Measurements from ENCODE around the gene SLC15A3. TPM values are rescaled to one million over a fixed set of nuclear protein-coding genes. Genes with fewer than 3 reads are reported as not detected.
A peak's percentile ranks its signal among the peaks of the same experiment; 100 is the strongest.
"Not testable (repeated sequence)": the region's sequence is repeated elsewhere in the genome, so short reads cannot be mapped to it uniquely, and the experiment has no call there.

The SLC15A3 gene
- total RNA-seq, 4 donors from 2014 or later = 4.0 to 11.5 (median 7.9) TPM

DNA sequence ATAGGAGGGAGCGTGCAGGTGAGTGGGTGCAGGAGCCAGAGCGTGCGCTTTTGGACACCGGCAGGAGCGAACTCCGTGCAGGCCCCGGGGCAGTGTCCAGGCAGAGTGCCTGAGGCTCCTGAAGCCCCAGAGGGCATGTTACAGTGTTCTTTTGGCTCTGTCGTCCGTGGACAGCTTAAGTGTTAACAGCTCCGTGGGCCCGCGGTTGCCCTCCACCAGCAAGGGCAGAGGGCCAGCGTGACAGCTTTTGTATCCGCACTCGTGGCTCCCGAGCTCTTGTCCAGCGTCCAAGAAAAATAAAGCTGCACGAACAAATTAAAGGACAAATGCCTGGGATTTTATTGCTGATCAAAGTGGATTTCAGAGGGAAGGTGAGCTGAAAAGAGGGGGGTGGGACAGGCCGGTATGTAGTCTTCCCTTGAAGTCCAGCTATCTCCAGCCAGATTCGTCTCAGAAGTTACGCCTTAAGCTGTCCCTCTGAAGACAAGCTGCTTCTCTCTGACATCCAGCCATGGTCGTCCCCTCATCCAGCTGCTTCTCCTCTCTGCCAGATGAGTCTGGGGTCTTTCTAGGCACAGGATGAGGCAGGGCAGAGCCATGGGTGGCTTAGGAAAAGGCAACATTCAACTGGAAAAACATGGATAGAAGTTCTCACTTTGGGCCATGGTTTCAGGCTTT is 39.0 kb downstream of the SLC15A3 start:
- no peak for TF ChIP-seq POLR2A (IDR thresholded peaks at IDR 0.05)
- TF ChIP-seq, protein P1, sequence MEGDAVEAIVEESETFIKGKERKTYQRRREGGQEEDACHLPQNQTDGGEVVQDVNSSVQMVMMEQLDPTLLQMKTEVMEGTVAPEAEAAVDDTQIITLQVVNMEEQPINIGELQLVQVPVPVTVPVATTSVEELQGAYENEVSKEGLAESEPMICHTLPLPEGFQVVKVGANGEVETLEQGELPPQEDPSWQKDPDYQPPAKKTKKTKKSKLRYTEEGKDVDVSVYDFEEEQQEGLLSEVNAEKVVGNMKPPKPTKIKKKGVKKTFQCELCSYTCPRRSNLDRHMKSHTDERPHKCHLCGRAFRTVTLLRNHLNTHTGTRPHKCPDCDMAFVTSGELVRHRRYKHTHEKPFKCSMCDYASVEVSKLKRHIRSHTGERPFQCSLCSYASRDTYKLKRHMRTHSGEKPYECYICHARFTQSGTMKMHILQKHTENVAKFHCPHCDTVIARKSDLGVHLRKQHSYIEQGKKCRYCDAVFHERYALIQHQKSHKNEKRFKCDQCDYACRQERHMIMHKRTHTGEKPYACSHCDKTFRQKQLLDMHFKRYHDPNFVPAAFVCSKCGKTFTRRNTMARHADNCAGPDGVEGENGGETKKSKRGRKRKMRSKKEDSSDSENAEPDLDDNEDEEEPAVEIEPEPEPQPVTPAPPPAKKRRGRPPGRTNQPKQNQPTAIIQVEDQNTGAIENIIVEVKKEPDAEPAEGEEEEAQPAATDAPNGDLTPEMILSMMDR (IDR thresholded peaks at IDR 0.05) = no peak
- Histone ChIP-seq H3K27ac (peak overlapping the region; percentile 90 to 96 (median 94)), H3K4me1 (peaks cover 27 to 55% (median 33%) of the 10 kb centered on the region in 3 donors), H3K4me3 (peak overlapping the region in 3 of 4 donors; percentile 64 to 87 (median 77)), H3K9me3 (no peaks in the 10 kb centered on the region), H3K27me3 (no peaks in the 10 kb centered on the region), H3K36me3 (no peaks in the 10 kb centered on the region)
- DNase-seq = no peak
- WGBS, 2 donors = 74 to 81% methylated on average over 9 to 22 of the region's 22 CpGs
- intact Hi-C loops (cut with DNase I) = no loop called here

DNA sequence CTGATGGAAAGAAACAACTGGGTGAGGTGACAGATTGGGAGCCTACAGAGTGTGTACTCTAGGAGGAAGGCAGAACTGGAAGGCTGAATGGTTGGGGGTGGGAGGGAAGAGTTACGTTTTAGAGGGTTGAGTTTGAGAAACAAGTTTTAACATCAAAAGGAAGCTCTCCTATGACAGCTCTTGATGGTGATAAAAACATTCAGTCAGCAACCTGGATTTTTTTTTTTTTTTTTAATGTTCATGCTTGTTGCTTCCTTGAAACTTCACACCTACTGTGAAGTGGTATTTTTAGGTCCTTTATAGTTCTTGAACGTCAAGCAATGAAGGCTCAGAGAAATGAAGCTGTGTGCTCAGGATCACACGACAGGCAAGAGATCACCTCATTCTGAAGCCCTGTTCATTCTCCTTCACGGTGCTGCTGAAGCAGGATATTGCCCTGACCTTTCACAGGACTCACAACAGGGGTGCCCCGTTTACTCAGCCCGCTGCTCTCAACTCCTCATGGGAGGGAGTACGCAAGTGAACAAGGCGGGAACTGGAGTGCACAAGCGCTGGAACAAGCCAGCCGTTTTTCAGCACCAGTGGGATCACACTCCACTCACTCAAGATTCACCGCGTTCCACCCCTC is 39.6 kb downstream of the SLC15A3 start:
- no peak for DNase-seq
- TF ChIP-seq POLR2A (IDR thresholded peaks at IDR 0.05) = no peak
- TF ChIP-seq, protein P1 (IDR thresholded peaks at IDR 0.05) = no peak

DNA sequence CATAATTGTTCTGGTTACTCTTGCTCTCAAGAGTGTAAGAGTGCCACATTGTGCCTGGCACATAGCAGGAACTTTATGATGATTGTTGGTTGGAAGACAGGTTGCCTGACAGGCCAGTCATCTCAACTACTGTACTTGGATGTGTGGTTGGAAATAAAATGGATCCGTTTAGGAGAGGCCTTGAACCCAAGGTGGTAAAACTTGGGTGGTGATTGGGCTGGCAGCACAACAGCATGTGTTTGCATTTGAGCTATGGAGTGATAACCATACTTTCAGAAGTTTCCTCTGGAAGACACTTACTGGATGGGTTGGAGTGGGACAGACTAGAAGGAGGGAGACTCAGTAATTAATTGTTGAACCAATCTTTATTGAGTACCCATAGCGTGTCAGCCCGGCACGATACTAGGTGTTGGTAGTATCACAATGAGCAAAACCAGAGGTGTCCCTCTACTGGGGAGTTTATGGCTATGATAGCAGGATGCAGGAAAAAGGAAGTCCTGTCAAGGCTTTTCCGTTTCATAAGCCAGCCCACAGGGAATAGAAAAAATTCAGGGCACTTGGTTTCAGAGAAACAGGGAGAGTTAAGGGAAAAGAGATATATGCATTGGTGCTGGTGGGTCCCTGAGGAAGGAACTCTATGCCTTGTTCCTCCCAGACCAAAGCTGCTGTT is 41.1 kb downstream of the SLC15A3 start:
- no peak overlapping the region for H3K4me3 ChIP-seq
- intact Hi-C loops (cut with DNase I) = no loop called here
- peak overlapping the region in 1 of 4 donors; percentile 25 for H3K27ac ChIP-seq
- TF ChIP-seq, protein P1 (IDR thresholded peaks at IDR 0.05) = peak in 1 of 6 experiments; percentile 6
- no peak for TF ChIP-seq POLR2A (IDR thresholded peaks at IDR 0.05)
- peaks cover 12 to 41% (median 17%) of the 10 kb centered on the region in 3 donors for H3K4me1 ChIP-seq
- H3K36me3 ChIP-seq = no peaks in the 10 kb centered on the region
- H3K27me3 ChIP-seq = no peaks in the 10 kb centered on the region
- no peak for DNase-seq
- H3K9me3 ChIP-seq = no peaks in the 10 kb centered on the region
- 58 to 71% methylated on average over 5 of the region's 5 CpGs for WGBS, 2 donors

More for the DNA sequence above, 39.6 kb downstream of the SLC15A3 start:
- intact Hi-C loops (cut with DNase I) = no loop called here
- Histone ChIP-seq H3K4me3 (no peak overlapping the region), H3K4me1 (peaks cover 23 to 49% (median 28%) of the 10 kb centered on the region in 3 donors), H3K9me3 (no peaks in the 10 kb centered on the region), H3K36me3 (no peaks in the 10 kb centered on the region), H3K27me3 (no peaks in the 10 kb centered on the region), H3K27ac (peak overlapping the region in 2 of 4 donors; percentile 96)
- 72 to 86% methylated on average over 9 to 10 of the region's 12 CpGs for WGBS, 2 donors

DNA sequence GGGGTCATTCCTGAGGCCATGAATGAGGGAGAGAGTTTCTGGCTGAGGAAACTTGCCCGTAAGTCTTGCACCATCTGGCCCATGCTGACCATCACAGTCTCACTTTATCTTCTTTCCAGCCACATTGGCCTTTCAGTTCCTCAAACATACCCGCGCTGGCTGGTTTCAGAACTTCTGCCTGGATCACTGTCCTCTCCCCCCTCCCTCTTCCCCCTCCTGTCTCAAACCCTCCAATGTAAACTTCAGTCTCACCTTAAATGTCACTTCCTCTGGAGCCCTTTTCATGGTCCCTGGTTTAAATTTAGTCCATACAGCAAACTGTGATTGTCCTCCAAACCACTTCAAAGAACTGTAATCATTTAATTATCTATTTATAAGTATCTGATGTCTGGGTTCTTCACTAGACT is 41.7 kb downstream of the SLC15A3 start:
- intact Hi-C loops (cut with DNase I) = no loop called here

DNA sequence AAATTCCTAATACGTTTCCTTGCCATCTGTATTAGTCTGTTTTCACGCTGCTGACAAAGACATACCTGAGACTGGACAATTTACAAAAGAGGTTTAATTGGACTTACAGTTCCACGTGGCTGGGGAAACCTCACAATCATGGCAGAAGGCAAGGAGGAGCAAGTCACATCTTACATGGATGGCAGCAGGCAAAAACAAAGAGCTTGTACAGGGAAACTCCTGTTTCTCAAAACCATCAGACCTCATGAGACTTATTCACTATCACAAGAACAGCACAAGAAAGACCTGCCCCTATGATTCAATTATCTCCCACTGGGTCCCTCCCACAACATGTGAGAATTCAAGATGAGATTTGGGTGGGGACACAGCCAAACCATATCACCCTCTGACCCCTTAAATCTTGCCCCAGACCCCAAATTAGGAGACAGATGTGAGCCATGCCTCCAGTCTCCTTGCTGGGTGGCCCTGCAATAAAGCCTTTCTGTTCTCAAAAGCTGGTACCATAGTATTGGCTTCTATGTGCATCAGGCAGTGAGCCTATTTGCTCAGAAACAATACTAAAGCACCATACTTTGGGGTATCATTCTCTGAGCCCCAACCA is 42.2 kb downstream of the SLC15A3 start:
- DNase-seq; H3K4me3 ChIP-seq; H3K36me3 ChIP-seq; intact Hi-C loops (cut with DNase I); H3K9me3 ChIP-seq; H3K27me3 ChIP-seq: not testable (repeated sequence)
- 63 to 75% methylated on average over 3 of the region's 3 CpGs for WGBS, 2 donors
- peak overlapping the region in 1 of 4 donors; percentile 29 for H3K27ac ChIP-seq
- peaks cover 18 to 41% (median 18%) of the 10 kb centered on the region in 3 donors for H3K4me1 ChIP-seq

More for the DNA sequence above, 41.7 kb downstream of the SLC15A3 start:
- no peaks in the 10 kb centered on the region for H3K27me3 ChIP-seq
- H3K4me1 ChIP-seq = peaks cover 13 to 41% (median 14%) of the 10 kb centered on the region in 3 donors
- peak overlapping the region in 1 of 4 donors; percentile 29 for H3K27ac ChIP-seq
- no peaks in the 10 kb centered on the region for H3K36me3 ChIP-seq
- DNase-seq = no peak
- TF ChIP-seq POLR2A (IDR thresholded peaks at IDR 0.05) = no peak
- TF ChIP-seq, protein P1 (IDR thresholded peaks at IDR 0.05) = no peak
- WGBS, 2 donors = 58 to 65% methylated on average over 3 of the region's 3 CpGs
- no peak overlapping the region for H3K4me3 ChIP-seq
- H3K9me3 ChIP-seq = no peaks in the 10 kb centered on the region

All from esophagus squamous epithelium (tissue), 5 donors.